Retinal pigment epithelial cell (primary cell): ENCODE results near the gene NPC1L1.

Source experiments
- DNase-seq: peaks from one replicate; pipeline ENCODE4 v3.0.0-alpha.2; 2010; ENCODE audit warnings: low read depth
- H3K4me3 ChIP-seq: 2 replicates; pipeline ENCODE4 v1.5.1; 2011; ENCODE audit warnings: mild to moderate bottlenecking, low read length, control low read depth, moderate library complexity
- CTCF ChIP-seq: conservative IDR thresholded peaks from 2 replicates; pipeline ENCODE4 v1.5.1; 2011; ENCODE audit warnings: low read depth, low read length, control low read depth, inconsistent platforms

Gene NPC1L1

GRCh38 chr7:44580945-44581878 is 40.1 kb upstream of the NPC1L1 start:
- DNase-seq: no peak
- H3K4me3 ChIP-seq: peak overlapping the region; percentile 81
- no peak for TF ChIP-seq CTCF

GRCh38 chr7:44576228-44576627 is 35.1 kb upstream of the NPC1L1 start:
- DNase-seq: no peak
- no peak overlapping the region for H3K4me3 ChIP-seq
- no peak for TF ChIP-seq CTCF

GRCh38 chr7:44575054-44575453 is 33.9 kb upstream of the NPC1L1 start:
- no peak overlapping the region for H3K4me3 ChIP-seq
- TF ChIP-seq CTCF: no peak
- no peak for DNase-seq

GRCh38 chr7:44574287-44574872 is 33.2 kb upstream of the NPC1L1 start:
- no peak for DNase-seq
- peak overlapping the region; percentile 91 for H3K4me3 ChIP-seq
- no peak for TF ChIP-seq CTCF

GRCh38 chr7:44573464-44574286 is 32.5 kb upstream of the NPC1L1 start, which contains the start of gene DDX56:
DDX56 (minus strand) TSS chr7:44573908; CDS start chr7:44573895, 13 bp downstream.
- TF ChIP-seq CTCF: no peak
- H3K4me3 ChIP-seq: peak within 1 kb of the TSS; percentile 91
- peak; percentile 71 for DNase-seq

- DNase-seq: no peak
Observed at GRCh38 chr7:44572771-44573170, 31.6 kb upstream of the NPC1L1 start.

More at GRCh38 chr7:44572771-44573170, 31.6 kb upstream of the NPC1L1 start:
- peak overlapping the region; percentile 91 for H3K4me3 ChIP-seq
- TF ChIP-seq CTCF: no peak
